ENCODE data around the gene ARHGAP9. TPM values are rescaled to one million over a fixed set of nuclear protein-coding genes. Genes with fewer than 3 reads are reported as not detected.
"Not testable (repeated sequence)": the region's sequence is repeated elsewhere in the genome, so short reads cannot be mapped to it uniquely, and the experiment has no call there.

Gene ARHGAP9
- total RNA-seq, 1 donor from 2014 or later, result 1.1 TPM

DNA sequence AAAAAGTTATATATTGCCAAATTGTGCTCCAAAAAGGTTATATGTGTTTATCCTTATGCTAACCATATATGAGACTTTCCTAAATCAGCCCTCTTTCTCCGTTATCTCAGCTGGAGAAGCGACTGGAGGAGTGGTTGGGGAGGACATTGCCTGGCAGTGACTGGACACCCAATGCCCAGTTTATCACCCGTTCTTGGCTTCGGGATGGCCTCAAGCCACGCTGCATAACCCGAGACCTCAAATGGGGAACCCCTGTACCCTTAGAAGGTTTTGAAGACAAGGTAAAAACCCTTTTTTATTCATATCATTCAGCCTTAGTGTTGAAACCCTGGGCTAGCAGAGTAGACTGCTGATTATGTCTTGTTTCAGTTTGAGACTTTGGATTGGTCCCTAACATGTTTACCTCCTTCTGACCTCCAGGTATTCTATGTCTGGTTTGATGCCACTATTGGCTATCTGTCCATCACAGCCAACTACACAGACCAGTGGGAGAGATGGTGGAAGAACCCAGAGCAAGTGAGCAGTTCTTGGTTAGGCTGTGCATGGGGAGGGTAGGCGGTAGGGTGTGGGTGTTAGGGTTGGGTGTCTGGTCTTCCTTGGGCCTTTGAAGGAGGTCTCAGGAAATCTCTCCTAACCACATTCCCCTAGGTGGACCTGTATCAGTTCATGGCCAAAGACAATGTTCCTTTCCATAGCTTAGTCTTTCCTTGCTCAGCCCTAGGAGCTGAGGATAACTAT is 32.1 kb upstream of the ARHGAP9 start:
- no peak overlapping the region for H3K4me3 ChIP-seq (ENCODE audit: low read depth, low read length)
- no peak for DNase-seq (ENCODE audit: low read depth)
- peaks cover 1% of the 10 kb centered on the region for H3K36me3 ChIP-seq (ENCODE audit: control insufficient read depth, insufficient read depth, low read length)
- no peaks in the 10 kb centered on the region for H3K27me3 ChIP-seq (ENCODE audit: control insufficient read depth, insufficient read depth, low read length)
- TF ChIP-seq, protein P1, sequence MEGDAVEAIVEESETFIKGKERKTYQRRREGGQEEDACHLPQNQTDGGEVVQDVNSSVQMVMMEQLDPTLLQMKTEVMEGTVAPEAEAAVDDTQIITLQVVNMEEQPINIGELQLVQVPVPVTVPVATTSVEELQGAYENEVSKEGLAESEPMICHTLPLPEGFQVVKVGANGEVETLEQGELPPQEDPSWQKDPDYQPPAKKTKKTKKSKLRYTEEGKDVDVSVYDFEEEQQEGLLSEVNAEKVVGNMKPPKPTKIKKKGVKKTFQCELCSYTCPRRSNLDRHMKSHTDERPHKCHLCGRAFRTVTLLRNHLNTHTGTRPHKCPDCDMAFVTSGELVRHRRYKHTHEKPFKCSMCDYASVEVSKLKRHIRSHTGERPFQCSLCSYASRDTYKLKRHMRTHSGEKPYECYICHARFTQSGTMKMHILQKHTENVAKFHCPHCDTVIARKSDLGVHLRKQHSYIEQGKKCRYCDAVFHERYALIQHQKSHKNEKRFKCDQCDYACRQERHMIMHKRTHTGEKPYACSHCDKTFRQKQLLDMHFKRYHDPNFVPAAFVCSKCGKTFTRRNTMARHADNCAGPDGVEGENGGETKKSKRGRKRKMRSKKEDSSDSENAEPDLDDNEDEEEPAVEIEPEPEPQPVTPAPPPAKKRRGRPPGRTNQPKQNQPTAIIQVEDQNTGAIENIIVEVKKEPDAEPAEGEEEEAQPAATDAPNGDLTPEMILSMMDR (IDR thresholded peaks at IDR 0.05; ENCODE audit: insufficient read depth, low read length, poor library complexity, severe bottlenecking), result no peak

DNA sequence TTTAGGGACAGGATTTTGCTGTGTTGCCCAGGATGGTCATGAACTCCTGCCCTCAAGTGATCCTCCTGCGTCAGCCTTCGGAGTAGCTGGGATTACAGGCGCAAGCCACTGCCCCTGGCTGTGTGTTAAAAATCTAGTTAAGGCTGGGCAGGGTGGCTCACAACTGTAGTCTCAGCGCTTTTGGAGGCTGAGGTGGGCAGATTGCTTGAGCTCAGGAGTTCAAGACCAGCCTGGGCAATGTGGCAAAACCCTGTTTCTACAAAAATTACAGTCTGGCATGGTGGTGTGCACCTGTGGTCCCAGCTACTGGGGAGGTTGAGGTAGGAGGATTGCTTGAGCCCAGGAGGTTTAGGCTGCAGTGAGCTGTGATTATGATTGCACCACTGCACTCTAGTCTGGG is 31.5 kb upstream of the ARHGAP9 start:
- DNase-seq (ENCODE audit: low read depth), result no peak
- H3K27me3 ChIP-seq (ENCODE audit: control insufficient read depth, insufficient read depth, low read length), result no peaks in the 10 kb centered on the region
- H3K4me3 ChIP-seq (ENCODE audit: low read depth, low read length), result no peak overlapping the region
- H3K36me3 ChIP-seq (ENCODE audit: control insufficient read depth, insufficient read depth, low read length), result peaks cover 1% of the 10 kb centered on the region
- TF ChIP-seq, protein P1 (IDR thresholded peaks at IDR 0.05; ENCODE audit: insufficient read depth, low read length, poor library complexity, severe bottlenecking), result no peak

DNA sequence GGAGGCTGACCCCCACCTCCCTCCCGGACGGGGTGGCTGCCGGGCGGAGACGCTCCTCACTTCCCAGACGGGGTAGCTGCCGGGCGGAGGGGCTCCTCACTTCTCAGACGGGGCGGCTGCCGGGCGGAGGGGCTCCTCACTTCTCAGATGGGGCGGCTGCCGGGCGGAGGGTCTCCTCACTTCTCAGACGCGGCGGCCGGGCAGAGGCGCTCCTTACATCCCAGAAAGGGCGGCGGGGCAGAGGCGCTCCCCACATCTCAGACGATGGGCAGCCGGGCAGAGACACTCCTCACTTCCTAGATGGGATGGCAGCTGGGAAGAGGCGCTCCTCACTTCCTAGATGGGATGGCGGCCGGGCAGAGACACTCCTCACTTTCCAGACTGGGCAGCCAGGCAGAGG is 28.1 kb upstream of the ARHGAP9 start:
- not testable (repeated sequence) for DNase-seq (ENCODE audit: low read depth); H3K27me3 ChIP-seq (ENCODE audit: control insufficient read depth, insufficient read depth, low read length); H3K4me3 ChIP-seq (ENCODE audit: low read depth, low read length); H3K36me3 ChIP-seq (ENCODE audit: control insufficient read depth, insufficient read depth, low read length)

- H3K4me3 ChIP-seq (ENCODE audit: low read depth, low read length); DNase-seq (ENCODE audit: low read depth); H3K27me3 ChIP-seq (ENCODE audit: control insufficient read depth, insufficient read depth, low read length); H3K36me3 ChIP-seq (ENCODE audit: control insufficient read depth, insufficient read depth, low read length): not testable (repeated sequence)
These were observed 26.9 kb upstream of the ARHGAP9 start for GRCh38 chr12:57506541-57506940.

DNA sequence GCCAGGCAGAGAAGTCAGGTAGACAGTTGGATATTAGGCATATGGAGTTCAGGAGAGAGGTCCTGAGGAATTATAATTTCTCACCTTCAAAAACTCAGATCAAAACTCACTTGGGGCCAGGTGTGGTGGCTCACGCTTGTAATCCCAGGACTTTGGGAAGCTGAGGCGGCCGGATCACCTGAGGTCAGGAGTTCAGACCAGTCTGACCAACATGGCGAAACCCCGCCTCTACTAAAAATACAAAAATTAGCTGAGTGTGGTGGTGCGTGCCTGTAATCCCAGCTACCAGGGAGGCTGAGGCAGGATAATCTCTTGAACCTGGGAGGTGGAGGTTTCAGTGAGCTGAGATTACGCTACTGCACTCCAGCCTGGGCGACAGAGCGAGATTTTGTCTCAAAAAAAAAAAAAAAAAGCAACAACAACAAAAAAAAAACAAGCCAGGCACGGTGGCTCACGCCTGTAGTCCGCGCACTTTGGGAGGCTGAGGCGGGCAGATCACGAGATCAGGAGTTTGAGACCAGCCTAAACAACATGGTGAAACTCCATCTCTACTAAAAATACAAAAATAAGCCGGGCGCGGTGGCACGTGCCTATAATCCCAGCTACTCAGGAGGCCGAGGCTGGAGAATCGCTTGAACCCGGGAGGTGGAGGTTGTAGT is 22.8 kb upstream of the ARHGAP9 start:
- not testable (repeated sequence) for H3K4me3 ChIP-seq (ENCODE audit: low read depth, low read length); DNase-seq (ENCODE audit: low read depth); H3K27me3 ChIP-seq (ENCODE audit: control insufficient read depth, insufficient read depth, low read length); H3K36me3 ChIP-seq (ENCODE audit: control insufficient read depth, insufficient read depth, low read length)

DNA sequence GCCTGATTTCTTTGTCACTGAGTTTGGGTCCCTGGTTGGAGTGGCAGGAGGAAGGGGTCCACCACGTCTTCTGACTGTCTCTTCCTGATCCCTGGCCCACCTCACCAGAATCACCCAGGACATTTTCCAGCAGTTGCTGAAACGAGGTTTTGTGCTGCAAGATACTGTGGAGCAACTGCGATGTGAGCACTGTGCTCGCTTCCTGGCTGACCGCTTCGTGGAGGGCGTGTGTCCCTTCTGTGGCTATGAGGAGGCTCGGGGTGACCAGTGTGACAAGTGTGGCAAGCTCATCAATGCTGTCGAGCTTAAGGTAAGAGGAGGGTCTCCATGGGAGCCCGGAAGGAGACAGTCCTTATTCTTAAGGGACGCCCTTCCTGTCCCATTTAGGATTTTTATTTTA is 20.5 kb upstream of the ARHGAP9 start:
- no peak overlapping the region for H3K4me3 ChIP-seq (ENCODE audit: low read depth, low read length)
- TF ChIP-seq, protein P1 (IDR thresholded peaks at IDR 0.05; ENCODE audit: insufficient read depth, low read length, poor library complexity, severe bottlenecking), result no peak
- DNase-seq (ENCODE audit: low read depth), result no peak
- peaks cover 7% of the 10 kb centered on the region for H3K36me3 ChIP-seq (ENCODE audit: control insufficient read depth, insufficient read depth, low read length)
- H3K27me3 ChIP-seq (ENCODE audit: control insufficient read depth, insufficient read depth, low read length), result no peaks in the 10 kb centered on the region

DNA sequence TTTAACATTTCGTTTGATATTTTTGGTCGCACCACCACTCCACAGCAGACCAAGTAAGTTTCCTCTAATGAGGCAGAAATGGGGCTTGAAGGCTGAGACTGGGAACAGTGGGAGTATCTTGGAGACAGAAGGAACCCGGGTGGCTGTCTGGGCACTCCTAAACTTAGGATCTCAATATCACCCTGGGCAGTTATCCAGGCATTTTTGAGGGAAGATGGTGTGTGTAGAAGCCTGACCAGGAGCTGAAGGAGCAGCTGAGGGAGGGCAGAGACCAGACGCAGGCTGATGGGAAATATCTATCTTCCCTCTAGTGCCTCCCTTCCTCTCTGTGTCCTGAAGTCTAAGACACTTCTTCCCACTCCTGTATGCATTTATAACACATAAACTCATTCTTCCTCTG is 18.9 kb upstream of the ARHGAP9 start:
- Histone ChIP-seq H3K4me3 (ENCODE audit: low read depth, low read length) (no peak overlapping the region), H3K36me3 (ENCODE audit: control insufficient read depth, insufficient read depth, low read length) (peaks cover 7% of the 10 kb centered on the region), H3K27me3 (ENCODE audit: control insufficient read depth, insufficient read depth, low read length) (no peaks in the 10 kb centered on the region)
- DNase-seq (ENCODE audit: low read depth), result no peak
- TF ChIP-seq, protein P1 (IDR thresholded peaks at IDR 0.05; ENCODE audit: insufficient read depth, low read length, poor library complexity, severe bottlenecking), result no peak

All from kidney epithelial cell (primary cell).